Neural cell (in vitro differentiated cells): ENCODE measurements around the gene TMEM50B. TPM values are rescaled to one million over a fixed set of nuclear protein-coding genes. Genes with fewer than 3 reads are reported as not detected.
"Not testable (repeated sequence)": the region's sequence is repeated elsewhere in the genome, so short reads cannot be mapped to it uniquely, and the experiment has no call there.

Source experiments
- H2AFZ ChIP-seq: fragments of 200-600, 300-800 bp; sonication (generic), shearing (Covaris generic); 2 replicates; pipeline ENCODE4 v1.6.0; 2014; ENCODE audit warnings: low read depth, mild to moderate bottlenecking, antibody characterized with exemption, low read length, moderate library complexity
- H3F3A ChIP-seq: fragments of 200-600 bp; shearing (Covaris generic); 2 replicates; pipeline ENCODE4 v1.6.1; 2016; ENCODE audit warnings: mild to moderate bottlenecking, moderate library complexity, mixed read lengths, antibody characterized with exemption, low read length; ENCODE audit not compliant: insufficient read depth, poor library complexity, severe bottlenecking
- H3K27ac ChIP-seq: fragments of 200-600, 300-800 bp; sonication (generic), shearing (Covaris generic); 2 replicates; pipeline ENCODE4 v1.5.1; 2014; ENCODE audit warnings: mild to moderate bottlenecking, low read length, moderate library complexity
- H3K27me3 ChIP-seq: fragments of 300-800, 200-600 bp; sonication (generic), shearing (Covaris generic); 2 replicates; pipeline ENCODE4 v1.6.0; 2014; ENCODE audit warnings: mild to moderate bottlenecking, low read depth, low read length, moderate library complexity; ENCODE audit not compliant: insufficient read depth
- H3K36me3 ChIP-seq: fragments of 300-800, 200-600 bp; sonication (generic), shearing (Covaris generic); 2 replicates; pipeline ENCODE4 v1.5.1; 2014; ENCODE audit warnings: mild to moderate bottlenecking, antibody characterized with exemption, low read length, moderate library complexity; ENCODE audit not compliant: insufficient read depth
- H3K4me2 ChIP-seq: fragments of 300-800, 200-600 bp; sonication (generic), shearing (Covaris generic); 2 replicates; pipeline ENCODE4 v1.6.0; 2014; ENCODE audit warnings: mild to moderate bottlenecking, low read length
- H3K4me3 ChIP-seq: fragments of 300-800, 200-600 bp; sonication (generic), shearing (Covaris generic); 2 replicates; pipeline ENCODE4 v1.5.1; 2014; ENCODE audit warnings: mild to moderate bottlenecking, low read length, moderate library complexity
- H3K79me2 ChIP-seq: fragments of 200-600 bp; shearing (Covaris generic); replicated peaks from 2 replicates; pipeline ENCODE4 v1.6.0; 2014; ENCODE audit warnings: mild to moderate bottlenecking, low read length, moderate library complexity; ENCODE audit not compliant: insufficient read depth
- H3K9ac ChIP-seq: fragments of 300-800, 200-600 bp; sonication (generic), shearing (Covaris generic); 2 replicates; pipeline ENCODE4 v1.6.1; 2016; ENCODE audit warnings: mild to moderate bottlenecking, low read length, mixed read lengths
- H3K9me2 ChIP-seq: fragments of 200-600 bp; shearing (Covaris generic); 2 replicates; pipeline ENCODE4 v1.6.1; 2016; ENCODE audit warnings: mild to moderate bottlenecking, low read length, mixed read lengths; ENCODE audit not compliant: insufficient read depth
- H3K9me3 ChIP-seq: fragments of 200-600, 300-800 bp; sonication (generic), shearing (Covaris generic); 2 replicates; pipeline ENCODE4 v1.6.1; 2016; ENCODE audit warnings: mild to moderate bottlenecking, mixed run types, low read length, moderate library complexity, mixed read lengths
- H4K20me1 ChIP-seq: fragments of 200-600 bp; shearing (Covaris generic); 2 replicates; pipeline ENCODE4 v1.6.1; 2016; ENCODE audit warnings: mild to moderate bottlenecking, mixed run types; ENCODE audit not compliant: insufficient read depth
- CTCF ChIP-seq: fragments of 450-650 bp; IDR thresholded peaks from 2 replicates; pipeline ENCODE4 v1.5.1; 2014; ENCODE audit warnings: antibody characterized with exemption, mild to moderate bottlenecking, moderate library complexity; ENCODE audit not compliant: poor library complexity, severe bottlenecking
- EP300 ChIP-seq: fragments of 450-650 bp; conservative IDR thresholded peaks from 2 replicates; pipeline ENCODE4 v1.6.1; 2014; ENCODE audit warnings: antibody characterized with exemption, mild to moderate bottlenecking, moderate library complexity; ENCODE audit not compliant: poor library complexity, severe bottlenecking
- EZH2 ChIP-seq: fragments of 200-600, 300-800 bp; shearing (Covaris generic), sonication (generic); IDR thresholded peaks from 2 replicates; pipeline ENCODE4 v1.6.1; 2014; ENCODE audit warnings: antibody characterized with exemption, low read length, borderline replicate concordance, mild to moderate bottlenecking; ENCODE audit not compliant: insufficient read depth, poor library complexity, severe bottlenecking
- MXI1 ChIP-seq: fragments of 450-650 bp; conservative IDR thresholded peaks from 2 replicates; pipeline ENCODE4 v1.6.1; 2014; ENCODE audit warnings: antibody characterized with exemption, mild to moderate bottlenecking; ENCODE audit not compliant: poor library complexity, severe bottlenecking
- POLR2AphosphoS5 ChIP-seq: IDR thresholded peaks from 2 replicates; pipeline ENCODE4 v1.6.1; 2012
- RAD21 ChIP-seq: fragments of 450-650 bp; conservative IDR thresholded peaks from 2 replicates; pipeline ENCODE4 v1.6.1; 2014; ENCODE audit warnings: antibody characterized with exemption, mild to moderate bottlenecking, moderate library complexity
- REST ChIP-seq: IDR thresholded peaks from 2 replicates; pipeline ENCODE4 v1.6.1; 2012; ENCODE audit warnings: borderline replicate concordance
- SMC3 ChIP-seq: fragments of 450-650 bp; conservative IDR thresholded peaks from 2 replicates; pipeline ENCODE4 v1.6.1; 2014; ENCODE audit warnings: antibody characterized with exemption, mild to moderate bottlenecking, moderate library complexity; ENCODE audit not compliant: poor library complexity
- TAF1 ChIP-seq: IDR thresholded peaks from 2 replicates; pipeline ENCODE4 v1.6.1; 2012; ENCODE audit warnings: low read depth
- polyA plus RNA-seq: library from polyadenylated mRNA; depleted of rRNA; stranded (reverse); fragments of >200 nt; gene quantifications from 2 replicates; pipeline ENCODE4 v1.2.3, GENCODE V29; 2014

Gene TMEM50B
- polyA plus RNA-seq, 1 donor from 2014 or later, result 69.4 TPM

GRCh38 chr21:33451634-33452071, 28.1 kb downstream of the TMEM50B start:
- Histone ChIP-seq H2AFZ (no peak overlapping the region), H3K9me3 (no peaks in the 10 kb centered on the region), H3K4me2 (no peak overlapping the region), H3K27ac (no peak overlapping the region), H4K20me1 (no peaks in the 10 kb centered on the region), H3K9me2 (no peaks in the 10 kb centered on the region), H3F3A (no peaks in the 10 kb centered on the region), H3K79me2 (no peaks in the 10 kb centered on the region), H3K27me3 (no peaks in the 10 kb centered on the region), H3K9ac (no peak overlapping the region), H3K36me3 (no peaks in the 10 kb centered on the region), H3K4me3 (no peak overlapping the region)
- TF ChIP-seq SMC3 (no peak), CTCF (no peak), MXI1 (no peak), EP300 (no peak), POLR2AphosphoS5 (no peak), EZH2 (no peak), RAD21 (no peak), REST (no peak), TAF1 (no peak)

GRCh38 chr21:33449616-33450015, 30.2 kb downstream of the TMEM50B start:
- Histone ChIP-seq H3K4me2 (no peak overlapping the region), H2AFZ (no peak overlapping the region), H3K9me3 (no peaks in the 10 kb centered on the region), H3K9ac (no peak overlapping the region), H3K36me3 (no peaks in the 10 kb centered on the region), H3F3A (no peaks in the 10 kb centered on the region), H3K9me2 (no peaks in the 10 kb centered on the region), H3K4me3 (no peak overlapping the region), H3K27ac (no peak overlapping the region), H3K79me2 (no peaks in the 10 kb centered on the region), H4K20me1 (no peaks in the 10 kb centered on the region), H3K27me3 (no peaks in the 10 kb centered on the region)
- TF ChIP-seq REST, result no peak
- no peak for TF ChIP-seq POLR2AphosphoS5
- no peak for TF ChIP-seq MXI1
- no peak for TF ChIP-seq TAF1
- no peak for TF ChIP-seq EZH2
- TF ChIP-seq SMC3, result no peak
- no peak for TF ChIP-seq RAD21
- TF ChIP-seq EP300, result no peak
- no peak for TF ChIP-seq CTCF

GRCh38 chr21:33446620-33447019, 33.2 kb downstream of the TMEM50B start:
- not testable (repeated sequence) for H3K36me3 ChIP-seq, H3K27ac ChIP-seq, H2AFZ ChIP-seq, H3F3A ChIP-seq, H3K9me2 ChIP-seq, H3K9me3 ChIP-seq, H3K4me3 ChIP-seq, H3K4me2 ChIP-seq, H3K27me3 ChIP-seq, H3K79me2 ChIP-seq, H3K9ac ChIP-seq, H4K20me1 ChIP-seq
